A673 (cell line): ENCODE data around the gene SH3PXD2B. TPM values are rescaled to one million over a fixed set of nuclear protein-coding genes. Genes with fewer than 3 reads are reported as not detected.

Experiments
- BruUV-seq: library from RNA; stranded (reverse); fragments of 400-500 nt; replicated peaks from 2 replicates; lab custom pipeline; 2021; lab: Mats Ljungman, UMichigan
- CTCF ChIA-PET: fragments of 300-600 bp; sonication (Branson Sonifier 250); formaldehyde crosslinking; loops from one replicate; lab custom pipeline; 2022; ENCODE audit warnings: antibody characterized with exemption; lab: Charles Lee
- POLR2A ChIA-PET: fragments of 300-600 bp; sonication (Branson Sonifier 250); formaldehyde crosslinking; loops from one replicate; lab custom pipeline; 2022; ENCODE audit warnings: antibody characterized with exemption; ENCODE audit not compliant: low non-redundant PET; lab: Charles Lee
- DNase-seq: peaks from one replicate; pipeline ENCODE4 v3.0.0-alpha.2; 2015; ENCODE audit warnings: low spot score
- H3K27ac ChIP-seq: fragments of 200-600 bp; sonication (generic); 2 replicates; pipeline ENCODE4 v1.5.1; 2016; ENCODE audit warnings: mixed run types, low read depth, mild to moderate bottlenecking, mixed read lengths, antibody characterized with exemption, low read length; ENCODE audit not compliant: poor library complexity, severe bottlenecking
- H3K27me3 ChIP-seq: fragments of 200-600 bp; sonication (generic); replicated peaks from 2 replicates; pipeline ENCODE4 v1.6.1; 2017; ENCODE audit warnings: mixed run types, low read depth, mild to moderate bottlenecking, mixed read lengths, antibody characterized with exemption, low read length; ENCODE audit not compliant: insufficient read depth, poor library complexity
- H3K36me3 ChIP-seq: fragments of 200-600 bp; sonication (generic); 2 replicates; pipeline ENCODE4 v1.6.1; 2016; ENCODE audit warnings: mixed run types, mild to moderate bottlenecking, mixed read lengths, antibody characterized with exemption, low read length; ENCODE audit not compliant: insufficient read depth, poor library complexity, severe bottlenecking
- H3K4me1 ChIP-seq: fragments of 200-600 bp; sonication (generic); 2 replicates; pipeline ENCODE4 v1.6.1; 2017; ENCODE audit warnings: mixed run types, mild to moderate bottlenecking, mixed read lengths, antibody characterized with exemption, low read length; ENCODE audit not compliant: insufficient read depth, poor library complexity, severe bottlenecking
- H3K4me3 ChIP-seq: fragments of 200-600 bp; sonication (generic); 2 replicates; pipeline ENCODE4 v1.5.1; 2016; ENCODE audit warnings: low read depth, mixed run types, mild to moderate bottlenecking, mixed read lengths, low read length; ENCODE audit not compliant: poor library complexity, severe bottlenecking
- H3K9me3 ChIP-seq: fragments of 200-600 bp; sonication (generic); 2 replicates; pipeline ENCODE4 v1.6.1; 2016; ENCODE audit warnings: mixed run types, low read depth, mild to moderate bottlenecking, mixed read lengths, antibody characterized with exemption, low read length; ENCODE audit not compliant: poor library complexity, severe bottlenecking
- EZH2 ChIP-seq: fragments of 200-600 bp; sonication (generic); IDR thresholded peaks from 2 replicates; pipeline ENCODE4 v1.6.1; 2017; ENCODE audit warnings: borderline replicate concordance, low read depth, mild to moderate bottlenecking, mixed read lengths, antibody characterized with exemption, low read length; ENCODE audit not compliant: poor library complexity, severe bottlenecking
- intact Hi-C: fragments of 100-400 bp; cut with micrococcal nuclease; formaldehyde crosslinking; loops from one replicate; pipeline ENCODE4 v1.10.0; 2022; ENCODE audit not compliant: unreplicated experiment
- total RNA-seq: library from RNA; stranded (reverse); gene quantifications from 2 replicates; pipeline ENCODE4 v1.2.3, GENCODE V29; 2021
- TF ChIP-seq, protein P1 (sequence below): fragments of 300-800, 200-600 bp; sonication (generic); conservative IDR thresholded peaks from 2 replicates; pipeline ENCODE4 v1.5.1; 2017; ENCODE audit warnings: low read depth, mild to moderate bottlenecking, antibody characterized with exemption, low read length, moderate library complexity, mixed read lengths

Gene SH3PXD2B
- total RNA-seq, 1 experiment from 2014 or later, result 28.1 TPM

DNA sequence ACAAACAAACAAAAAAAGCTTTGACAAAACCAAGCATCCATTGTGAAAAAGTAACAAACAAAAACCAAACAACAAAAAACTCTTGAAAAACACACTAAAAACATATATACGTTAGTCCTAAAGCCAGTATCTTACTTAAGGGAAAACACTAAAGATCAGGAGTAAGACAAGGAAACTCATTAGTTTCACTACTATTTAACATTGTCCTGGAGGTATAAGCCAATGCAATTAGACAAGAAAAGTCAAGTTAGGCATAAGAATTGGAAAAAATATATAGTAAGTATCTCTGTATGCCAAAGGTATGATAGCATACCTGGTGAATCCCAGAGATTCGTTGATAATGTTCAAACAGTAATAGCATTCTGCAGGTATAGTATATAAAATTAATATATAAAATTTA, 148.9 kb downstream of the SH3PXD2B start:
- TF ChIP-seq, protein P1, sequence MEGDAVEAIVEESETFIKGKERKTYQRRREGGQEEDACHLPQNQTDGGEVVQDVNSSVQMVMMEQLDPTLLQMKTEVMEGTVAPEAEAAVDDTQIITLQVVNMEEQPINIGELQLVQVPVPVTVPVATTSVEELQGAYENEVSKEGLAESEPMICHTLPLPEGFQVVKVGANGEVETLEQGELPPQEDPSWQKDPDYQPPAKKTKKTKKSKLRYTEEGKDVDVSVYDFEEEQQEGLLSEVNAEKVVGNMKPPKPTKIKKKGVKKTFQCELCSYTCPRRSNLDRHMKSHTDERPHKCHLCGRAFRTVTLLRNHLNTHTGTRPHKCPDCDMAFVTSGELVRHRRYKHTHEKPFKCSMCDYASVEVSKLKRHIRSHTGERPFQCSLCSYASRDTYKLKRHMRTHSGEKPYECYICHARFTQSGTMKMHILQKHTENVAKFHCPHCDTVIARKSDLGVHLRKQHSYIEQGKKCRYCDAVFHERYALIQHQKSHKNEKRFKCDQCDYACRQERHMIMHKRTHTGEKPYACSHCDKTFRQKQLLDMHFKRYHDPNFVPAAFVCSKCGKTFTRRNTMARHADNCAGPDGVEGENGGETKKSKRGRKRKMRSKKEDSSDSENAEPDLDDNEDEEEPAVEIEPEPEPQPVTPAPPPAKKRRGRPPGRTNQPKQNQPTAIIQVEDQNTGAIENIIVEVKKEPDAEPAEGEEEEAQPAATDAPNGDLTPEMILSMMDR, result no peak
- no peak for TF ChIP-seq EZH2
- Histone ChIP-seq H3K27ac (no peak overlapping the region), H3K27me3 (no peaks in the 10 kb centered on the region), H3K4me3 (no peak overlapping the region), H3K9me3 (no peaks in the 10 kb centered on the region), H3K36me3 (no peaks in the 10 kb centered on the region), H3K4me1 (no peaks in the 10 kb centered on the region)
- DNase-seq, result no peak
- intact Hi-C loops, result no loop called here
- ChIA-PET CTCF (no interaction called here), POLR2A (no interaction called here)
- BruUV-seq, result no TSS peak

GRCh38 chr5:172303572-172304335, 150.6 kb downstream of the SH3PXD2B start:
- Histone ChIP-seq H3K27me3 (no peaks in the 10 kb centered on the region), H3K4me3 (no peak overlapping the region), H3K27ac (no peak overlapping the region), H3K4me1 (no peaks in the 10 kb centered on the region), H3K9me3 (no peaks in the 10 kb centered on the region), H3K36me3 (no peaks in the 10 kb centered on the region)
- no TSS peak for BruUV-seq
- ChIA-PET CTCF (interaction anchor here (0.7 kb wide), 1 partner anchor 20 kb away, joined by 7 read pairs; the partner anchor contains the start of gene UBTD2), POLR2A (no interaction called here)
- intact Hi-C loops, result no loop called here
- DNase-seq, result no peak
- TF ChIP-seq EZH2, result no peak
- TF ChIP-seq, protein P1, result no peak

GRCh38 chr5:172303162-172303561, 151.2 kb downstream of the SH3PXD2B start:
- BruUV-seq, result no TSS peak
- CTCF ChIA-PET, result no interaction called here
- Histone ChIP-seq H3K27me3 (no peaks in the 10 kb centered on the region), H3K4me1 (no peaks in the 10 kb centered on the region), H3K4me3 (no peak overlapping the region), H3K36me3 (no peaks in the 10 kb centered on the region), H3K27ac (no peak overlapping the region), H3K9me3 (no peaks in the 10 kb centered on the region)
- TF ChIP-seq EZH2, result no peak
- TF ChIP-seq, protein P1, result no peak
- intact Hi-C loops, result no loop called here
- no peak for DNase-seq
- POLR2A ChIA-PET, result no interaction called here
